GM21526 (cell line): ENCODE results near the gene ANXA10.
"Not testable (repeated sequence)": the region's sequence is repeated elsewhere in the genome, so short reads cannot be mapped to it uniquely, and the experiment has no call there.

Experiments used
- ATAC-seq: cut with Tn5 transposase; IDR thresholded peaks from one replicate; pipeline ENCODE4 v1.9.1; 2021; ENCODE audit warnings: moderate library complexity; ENCODE audit not compliant: unreplicated experiment, low FRiP score

The ANXA10 gene

GRCh38 chr4:168113059-168113458, 20.7 kb downstream of the ANXA10 start:
- ATAC-seq: not testable (repeated sequence)

- no peak for ATAC-seq
These were observed 25.8 kb downstream of the ANXA10 start for GRCh38 chr4:168118116-168118655.

GRCh38 chr4:168119100-168119499, 26.8 kb downstream of the ANXA10 start:
- ATAC-seq: no peak

- ATAC-seq: no peak
These were observed 27.6 kb downstream of the ANXA10 start for GRCh38 chr4:168119890-168120289.

DNA sequence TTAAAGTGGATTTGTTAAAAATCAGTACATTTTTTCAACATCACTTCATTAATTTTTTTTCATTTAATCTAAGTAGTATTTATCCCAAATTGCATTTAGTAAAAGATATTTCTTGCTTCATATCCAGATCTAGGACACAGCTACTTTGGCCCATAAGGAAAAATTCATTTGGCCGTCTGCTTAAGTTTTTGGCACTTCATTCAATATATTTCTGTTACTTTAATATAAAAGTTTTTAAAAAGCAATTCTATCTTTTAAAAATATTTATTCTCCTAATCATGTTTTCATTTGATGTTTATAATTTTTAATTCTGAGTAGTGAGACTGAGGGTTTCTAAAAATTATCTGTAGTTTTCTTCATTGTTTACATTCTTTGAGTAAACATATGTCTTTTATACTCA, 28.5 kb downstream of the ANXA10 start:
- ATAC-seq: no peak

DNA sequence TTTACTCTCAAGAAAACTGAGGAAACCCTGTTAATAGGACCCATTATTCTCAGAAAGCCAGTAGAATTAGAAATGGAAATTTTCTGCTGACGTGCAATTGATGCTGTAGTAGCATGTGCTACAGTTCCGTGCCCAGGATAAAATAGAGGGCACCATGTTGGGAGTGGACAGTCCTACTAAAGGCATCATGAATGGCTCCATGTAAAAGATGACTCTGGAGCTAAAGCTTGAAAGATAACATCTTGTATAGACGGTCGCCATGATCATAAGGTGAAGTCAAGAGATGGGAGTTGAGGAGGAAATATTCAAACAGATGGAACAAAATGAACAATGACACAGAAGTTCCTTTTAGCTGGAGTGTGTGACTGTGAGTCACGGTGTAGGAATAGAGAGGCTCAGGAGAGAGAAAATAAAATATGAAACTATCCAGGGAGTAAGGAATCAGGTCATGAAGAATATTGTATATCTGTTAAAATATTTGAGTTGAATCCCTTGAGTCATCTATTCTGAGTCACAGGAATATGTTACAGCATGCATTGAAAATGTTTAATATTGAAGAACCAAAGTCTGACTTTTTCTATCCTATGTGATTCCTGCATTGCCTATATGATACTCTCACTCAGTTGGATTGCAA, 31.8 kb downstream of the ANXA10 start:
- no peak for ATAC-seq

DNA sequence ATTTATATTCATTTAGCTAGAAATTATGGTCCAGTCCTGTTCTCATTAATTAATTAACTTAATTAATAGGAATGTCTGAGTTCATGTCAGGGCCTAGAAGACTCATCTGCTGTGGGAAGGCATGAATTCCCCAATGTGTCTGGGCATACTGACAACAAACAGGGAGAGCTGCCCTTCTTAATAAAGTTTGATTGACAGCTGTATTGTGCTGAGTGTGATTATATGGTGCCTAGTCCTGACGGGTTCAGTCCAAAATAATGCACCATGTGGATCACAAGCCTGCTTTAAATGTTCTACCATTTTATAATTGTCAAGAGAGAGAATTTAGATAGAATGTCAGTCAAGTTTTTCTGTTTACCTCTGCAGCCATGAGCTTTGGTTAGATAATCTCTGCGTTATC, 34.6 kb downstream of the ANXA10 start:
- no peak for ATAC-seq

- no peak for ATAC-seq
These were observed 36.3 kb downstream of the ANXA10 start for GRCh38 chr4:168128601-168129000.

DNA sequence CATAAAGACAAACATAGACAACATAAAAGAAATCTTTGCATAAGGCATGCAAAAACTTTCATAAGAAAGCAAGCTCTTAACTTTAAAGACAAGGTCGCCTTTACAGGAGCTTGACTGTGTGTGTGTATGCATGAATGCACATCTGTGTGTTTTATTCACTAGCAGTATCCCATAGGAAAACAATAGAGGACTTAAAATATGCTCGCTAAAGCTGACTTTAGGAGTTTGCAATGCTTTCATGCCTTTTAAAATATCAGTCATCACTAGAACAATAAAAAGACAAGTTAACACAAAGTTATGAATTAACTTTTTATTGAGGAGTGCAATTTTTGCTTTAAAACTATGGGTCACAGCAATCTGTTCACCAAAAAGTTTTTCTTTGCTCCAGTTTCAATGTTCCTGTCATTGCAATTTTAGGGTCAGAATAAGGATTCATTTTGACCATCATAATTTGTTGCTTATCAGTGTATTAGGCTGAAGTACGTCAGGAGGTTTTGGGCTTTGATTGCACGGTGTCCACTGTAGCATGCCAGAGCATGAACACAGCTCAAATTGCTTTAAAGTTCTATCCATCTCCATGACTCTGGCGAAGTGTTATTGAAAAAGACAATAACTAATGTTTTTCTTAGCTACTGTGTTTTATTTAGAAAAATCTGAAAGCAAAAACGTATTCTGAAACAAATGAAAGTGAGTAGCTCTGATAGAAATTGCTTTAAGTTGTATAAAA, 36.9 kb downstream of the ANXA10 start:
- ATAC-seq: no peak

DNA sequence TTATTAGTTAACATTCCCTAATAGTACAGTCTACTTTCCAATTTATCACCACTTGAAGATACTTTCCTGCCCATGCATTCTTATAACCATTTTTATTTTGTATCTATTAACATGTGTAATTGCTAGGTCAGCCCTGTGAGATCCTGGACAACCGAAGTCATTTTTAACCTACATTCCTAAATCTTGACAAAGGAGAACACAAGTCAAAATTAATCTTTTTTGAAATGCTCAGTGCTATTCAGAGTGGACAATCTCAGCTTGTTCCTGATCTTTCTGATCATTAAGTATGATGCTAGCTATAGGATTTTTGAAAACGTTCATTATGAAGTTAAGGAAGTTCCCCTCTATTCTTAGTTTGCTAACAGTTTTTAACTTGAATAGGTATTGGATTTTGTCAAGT, 37.5 kb downstream of the ANXA10 start:
- no peak for ATAC-seq

DNA sequence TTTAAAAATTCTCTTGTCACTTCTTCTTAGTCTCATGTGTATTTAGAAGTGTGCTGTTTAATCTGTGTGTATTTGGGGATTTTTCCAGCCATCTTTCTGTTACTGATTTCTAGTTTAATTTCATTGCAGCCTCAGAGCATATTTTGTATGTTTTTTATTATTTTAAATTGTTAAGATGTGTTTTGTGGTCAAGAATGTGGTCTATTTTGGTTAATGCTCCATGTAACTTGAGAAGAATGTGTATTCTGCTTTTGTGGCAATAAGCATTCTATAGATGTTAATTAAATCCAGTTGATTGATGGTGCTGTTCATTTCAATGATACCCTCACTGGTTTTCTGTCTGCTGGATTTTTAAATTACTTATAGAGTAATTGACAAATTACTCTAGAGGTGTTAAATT, 38.9 kb downstream of the ANXA10 start:
- ATAC-seq: no peak

DNA sequence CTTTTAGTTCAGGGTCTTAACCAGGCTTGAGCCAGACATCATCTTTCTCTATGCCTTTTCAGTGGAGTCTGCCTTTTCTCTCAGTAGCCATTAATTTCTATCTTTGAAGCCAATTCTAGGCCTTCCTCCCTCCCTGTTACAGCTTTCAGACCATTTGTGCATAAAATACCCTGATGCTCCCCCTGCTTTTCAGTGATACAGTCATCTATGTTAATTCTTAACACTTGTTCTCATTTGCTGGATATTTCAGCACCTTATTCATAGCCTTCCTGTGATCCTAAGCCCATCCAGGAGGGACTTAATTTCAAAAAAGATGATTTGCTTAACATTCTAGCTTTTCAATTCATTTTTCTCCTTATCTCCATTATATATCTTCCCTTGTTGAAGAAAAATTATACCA, 42.3 kb downstream of the ANXA10 start:
- no peak for ATAC-seq

- not testable (repeated sequence) for ATAC-seq
These were observed 43.5 kb downstream of the ANXA10 start for GRCh38 chr4:168135860-168136259.

- ATAC-seq: not testable (repeated sequence)
These were observed 45.4 kb downstream of the ANXA10 start for GRCh38 chr4:168137695-168138094.

DNA sequence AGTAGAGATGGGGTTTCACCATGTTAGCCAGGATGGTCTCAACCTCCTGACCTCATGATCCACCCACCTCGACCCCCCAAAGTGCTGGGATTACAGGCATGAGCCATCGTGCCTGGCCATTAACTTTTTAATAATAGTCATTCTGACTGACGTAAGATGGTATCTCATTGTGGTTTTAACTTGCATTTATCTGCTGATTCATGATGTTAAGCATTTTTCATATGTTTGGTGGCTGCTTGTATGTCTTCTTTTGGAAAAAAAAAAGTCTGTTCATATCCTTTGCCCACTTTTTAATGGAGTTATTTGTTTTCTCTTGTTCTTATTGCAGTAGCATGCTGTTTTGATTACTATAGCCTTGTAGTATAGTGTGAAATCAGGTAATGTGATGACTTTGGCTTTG, 45.8 kb downstream of the ANXA10 start:
- no peak for ATAC-seq

DNA sequence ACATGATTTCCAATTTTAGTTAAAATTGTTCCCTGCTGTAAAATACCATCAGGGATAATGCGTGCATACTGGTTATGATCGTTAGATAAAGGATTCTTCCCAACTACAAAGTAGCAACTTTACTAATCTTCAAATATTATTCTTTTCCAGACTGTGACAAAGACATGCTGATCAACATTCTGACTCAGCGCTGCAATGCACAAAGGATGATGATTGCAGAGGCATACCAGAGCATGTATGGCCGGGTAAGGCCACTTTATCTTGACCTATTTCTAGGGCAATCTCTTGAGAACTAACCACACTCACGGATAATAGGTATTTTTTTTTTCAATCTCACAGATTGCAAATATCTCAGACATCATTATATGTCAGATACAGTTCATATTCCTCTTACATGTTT, 47.0 kb downstream of the ANXA10 start:
- no peak for ATAC-seq

DNA sequence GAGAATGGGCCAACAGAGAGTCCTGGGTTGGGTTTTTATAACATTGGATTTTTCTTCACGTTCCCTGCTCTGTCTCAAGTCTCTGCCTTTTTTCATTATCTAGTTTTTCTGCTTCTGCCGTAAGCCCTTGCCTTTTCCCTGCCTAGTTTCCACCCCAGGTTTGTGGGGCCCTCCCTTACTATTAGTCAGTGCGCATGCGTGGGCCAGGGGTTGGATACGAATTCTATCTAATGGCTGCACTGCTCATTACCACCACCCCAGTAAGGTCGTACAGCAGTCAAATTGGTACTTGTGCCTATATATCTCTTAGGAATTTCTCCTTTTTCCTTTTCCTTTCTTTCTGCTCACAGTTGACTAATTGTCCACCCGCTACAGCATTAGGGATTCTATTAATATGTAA, 49.4 kb downstream of the ANXA10 start:
- no peak for ATAC-seq

DNA sequence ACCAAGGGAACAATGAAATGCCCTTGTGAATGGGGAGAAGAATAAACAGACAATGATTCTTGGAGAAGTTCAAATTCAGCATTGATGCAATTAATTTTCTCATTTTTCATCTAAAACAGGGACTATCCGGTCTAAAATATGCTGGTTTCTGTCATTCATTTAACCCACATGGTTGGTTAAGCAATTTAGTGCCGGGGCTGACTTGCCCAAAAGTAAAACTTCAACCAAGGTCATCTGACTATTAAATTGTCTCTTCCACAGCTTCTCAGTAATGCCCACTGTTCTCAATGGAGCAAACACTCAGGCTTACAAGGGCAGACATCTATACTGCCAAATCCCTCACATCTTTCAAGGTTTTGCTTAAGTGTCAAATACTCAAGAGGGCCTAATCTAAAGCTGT, 51.3 kb downstream of the ANXA10 start:
- no peak for ATAC-seq

GRCh38 chr4:168150420-168151050, 58.2 kb downstream of the ANXA10 start:
- ATAC-seq: no peak

DNA sequence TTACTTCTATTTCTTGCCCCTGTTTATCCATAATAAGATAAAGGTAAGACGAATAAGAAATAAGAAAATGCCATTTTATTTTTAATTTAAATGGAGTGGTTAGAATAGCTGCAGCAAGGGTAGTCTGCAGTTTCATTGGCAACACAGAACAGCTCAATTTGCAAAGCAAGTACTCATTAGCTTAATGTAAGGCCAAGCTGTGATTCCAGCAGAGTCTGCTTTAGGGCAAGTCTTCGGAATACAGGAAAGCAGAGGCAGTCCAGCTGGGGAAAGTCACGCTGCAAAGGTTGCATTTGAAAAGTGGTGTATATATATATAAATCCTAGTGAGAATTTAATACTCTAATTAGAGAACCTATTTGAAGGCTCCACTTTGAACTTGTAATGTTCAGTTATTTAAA, 59.0 kb downstream of the ANXA10 start:
- no peak for ATAC-seq

- ATAC-seq: no peak
These were observed 60.6 kb downstream of the ANXA10 start for GRCh38 chr4:168152837-168153500.
